GM12878 (cell line): ENCODE data around the gene POLA2. TPM values are rescaled to one million over a fixed set of nuclear protein-coding genes. Genes with fewer than 3 reads are reported as not detected.
A peak's percentile ranks its signal among the peaks of the same experiment; 100 is the strongest.

Source experiments
- ATAC-seq: fragments of 200-7000 bp; cut with Tn5 transposase; 3 replicates; pipeline ENCODE4 v1.9.1; 2020; ENCODE audit warnings: mild to moderate bottlenecking, moderate library complexity
- BruUV-seq: library from RNA; stranded (reverse); fragments of 400-500 nt; replicated peaks from 2 replicates; lab custom pipeline; 2021; lab: Mats Ljungman, UMichigan
- CTCF ChIA-PET: fragments of 300-600 bp; sonication (Branson Sonifier 250); formaldehyde crosslinking; extraction: SDS; loops from one replicate; lab custom pipeline; 2021; ENCODE audit warnings: inconsistent platforms; lab: Yijun Ruan, JAX
- POLR2A ChIA-PET: fragments of 350-600 bp; formaldehyde crosslinking; extraction: SDS; loops from one replicate; lab custom pipeline; 2021; ENCODE audit warnings: inconsistent platforms; lab: Charles Lee
- RAD21 ChIA-PET: fragments of 300-600 bp; sonication (Branson Sonifier 250); formaldehyde crosslinking; loops from one replicate; lab custom pipeline; 2023; ENCODE audit warnings: antibody characterized with exemption; ENCODE audit not compliant: unreplicated experiment; lab: Charles Lee
- SMC1A ChIA-PET: fragments of 300-600 bp; sonication (Branson Sonifier 250); formaldehyde crosslinking; loops from one replicate; lab custom pipeline; 2023; ENCODE audit not compliant: unreplicated experiment, uncharacterized antibody; lab: Charles Lee
- DNase-seq: peaks from one replicate; pipeline ENCODE4 v3.0.0-alpha.2; 2011; ENCODE audit warnings: low read depth, low spot score
- FAIRE-seq: peaks from 3 replicates; lab custom pipeline; 2011; peaks lifted over from hg19 to GRCh38; lab: Jason Lieb, UNC
- H2AFZ ChIP-seq: 2 replicates; pipeline ENCODE4 v1.6.0; 2011; ENCODE audit warnings: low read depth, low read length, control low read depth; ENCODE audit not compliant: control insufficient read depth
- H3K27ac ChIP-seq: 2 replicates; pipeline ENCODE4 v1.5.1; 2011; ENCODE audit warnings: control low read depth; ENCODE audit not compliant: control insufficient read depth, insufficient read depth
- H3K27me3 ChIP-seq, 2 experiments: replicated peaks in 1 of 2; 2 replicates each; pipeline versions ENCODE4 v1.6.0 to v1.6.1; 2011; ENCODE audit warnings: low read length in 1 of 2; ENCODE audit not compliant: control insufficient read depth in 2 of 2, insufficient read depth in 2 of 2
- H3K36me3 ChIP-seq, 2 experiments: 2 replicates each; pipeline ENCODE4 v1.5.1; 2011; ENCODE audit warnings: low read length in 1 of 2; ENCODE audit not compliant: control insufficient read depth in 2 of 2, insufficient read depth in 2 of 2
- H3K4me1 ChIP-seq: 2 replicates; pipeline ENCODE4 v1.6.1; 2011; ENCODE audit warnings: mild to moderate bottlenecking, low read length, moderate library complexity, mixed read lengths; ENCODE audit not compliant: control insufficient read depth, insufficient read depth
- H3K4me2 ChIP-seq: 2 replicates; pipeline ENCODE4 v1.6.0; 2011; ENCODE audit warnings: control low read depth; ENCODE audit not compliant: control insufficient read depth, insufficient read depth
- H3K4me3 ChIP-seq: fragments of 200-600 bp; sonication (generic); 2 replicates; pipeline ENCODE4 v1.5.1; 2016
- H3K79me2 ChIP-seq: 2 replicates; pipeline ENCODE4 v1.6.0; 2011; ENCODE audit warnings: low read length; ENCODE audit not compliant: control insufficient read depth, insufficient read depth
- H3K9ac ChIP-seq: 2 replicates; pipeline ENCODE4 v1.8.0; 2011; ENCODE audit warnings: low read length, control low read depth, mixed read lengths; ENCODE audit not compliant: control insufficient read depth, insufficient read depth
- H3K9me3 ChIP-seq: replicated peaks from 3 replicates; pipeline ENCODE4 v1.5.1; 2011; ENCODE audit warnings: mild to moderate bottlenecking, low read length; ENCODE audit not compliant: control insufficient read depth, insufficient read depth
- H4K20me1 ChIP-seq: 2 replicates; pipeline ENCODE4 v1.6.0; 2011; ENCODE audit not compliant: control insufficient read depth, insufficient read depth
- CHD4 ChIP-seq: fragments of 200-600 bp; sonication (generic); IDR thresholded peaks from 2 replicates; pipeline ENCODE4 v1.6.1; 2016; ENCODE audit warnings: mild to moderate bottlenecking
- IKZF1 ChIP-seq: fragments of 450-650 bp; conservative IDR thresholded peaks from 2 replicates; pipeline ENCODE4 v1.6.1; 2017; ENCODE audit warnings: antibody characterized with exemption, mild to moderate bottlenecking
- KDM1A ChIP-seq: fragments of 200-600 bp; sonication (generic); IDR thresholded peaks from 2 replicates; pipeline ENCODE4 v1.6.1; 2016; ENCODE audit warnings: borderline replicate concordance
- KLF5 ChIP-seq: fragments of 450-650 bp; IDR thresholded peaks from 2 replicates; pipeline ENCODE4 v1.6.1; 2014; ENCODE audit warnings: mild to moderate bottlenecking; ENCODE audit not compliant: partially characterized antibody
- MEF2B ChIP-seq: fragments of 450-650 bp; IDR thresholded peaks from 2 replicates; pipeline ENCODE4 v1.6.1; 2018; ENCODE audit warnings: mild to moderate bottlenecking, moderate library complexity; ENCODE audit not compliant: partially characterized antibody, poor library complexity, severe bottlenecking
- NBN ChIP-seq: fragments of 450-650 bp; IDR thresholded peaks from 2 replicates; pipeline ENCODE4 v1.6.1; 2016
- RELA ChIP-seq: fragments of 450-650 bp; IDR thresholded peaks from 2 replicates; pipeline ENCODE4 v1.8.0; 2014; ENCODE audit warnings: borderline replicate concordance; ENCODE audit not compliant: partially characterized antibody
- TCF7 ChIP-seq: IDR thresholded peaks from 2 replicates; pipeline ENCODE4 v1.6.1; 2014; ENCODE audit warnings: antibody characterized with exemption, borderline replicate concordance
- WRNIP1 ChIP-seq: IDR thresholded peaks from 2 replicates; pipeline ENCODE4 v1.6.1; 2011; ENCODE audit warnings: low read depth, low read length, improper control_type of control experiment, borderline replicate concordance
- ZNF384 ChIP-seq: IDR thresholded peaks from 2 replicates; pipeline ENCODE4 v1.6.1; 2012; ENCODE audit warnings: low read depth, mild to moderate bottlenecking, low read length, improper control_type of control experiment, borderline replicate concordance
- ZZZ3 ChIP-seq: IDR thresholded peaks from 2 replicates; pipeline ENCODE4 v1.6.1; 2011; ENCODE audit warnings: low read depth; ENCODE audit not compliant: control insufficient read depth, insufficient read length
- WGBS: methylation state at CpG from one replicate; pipeline ENCODE4 v1.1.6; 2016; ENCODE audit warnings: low lambda C conversion rate; ENCODE audit not compliant: insufficient replicate concordance, insufficient coverage; ENCODE audit errors: missing lambda C conversion rate; 5-methylcytosine and 5-hydroxymethylcytosine counted together
- in situ Hi-C: fragments of 300-500 bp; cut with MboI; formaldehyde crosslinking; loops from 9 replicates; pipeline ENCODE4 v1.14.3; 2018; ENCODE audit warnings: mixed read lengths
- intact Hi-C: fragments of 100-400 bp; cut with micrococcal nuclease; formaldehyde crosslinking; loops from one replicate; pipeline ENCODE4 v1.14.2; 2022; ENCODE audit not compliant: unreplicated experiment
- polyA plus RNA-seq, 11 experiments: library from polyadenylated mRNA; depleted of rRNA in 4 of 11; unstranded in 6 of 11; stranded (reverse) in 5 of 11; fragments of >200 nt; fragmentation: Nextera tagmentation in 4 of 11; fragmentation: Illumina TruSeq in 1 of 11; extraction: Ambion mirVana in 4 of 11; extraction: Trizol in 1 of 11; gene quantifications; 1 replicate in 1 of 11; 2 replicates in 10 of 11; pipeline versions ENCODE4 v1.2.1 to v1.2.3, GENCODE V29; 2011 to 2016; ENCODE audit warnings: inconsistent platforms in 2 of 11, missing spikeins in 2 of 11, low read depth in 1 of 11
- total RNA-seq, 4 experiments: library from RNA; depleted of rRNA in 3 of 4; stranded (reverse); fragments of >200 nt in 3 of 4; fragmentation: Illumina TruSeq in 1 of 4; extraction: Trizol in 1 of 4; gene quantifications; 2 replicates each; pipeline versions ENCODE4 v1.2.1 to v1.2.3, GENCODE V29; 2013 to 2021
- TF ChIP-seq, protein P1 (sequence below): fragments of 450-650 bp; conservative IDR thresholded peaks from 2 replicates; pipeline ENCODE4 v1.6.1; 2017; ENCODE audit warnings: mild to moderate bottlenecking, moderate library complexity
- TF ChIP-seq, protein P2 (sequence below): fragments of 450-650 bp; IDR thresholded peaks from 2 replicates; pipeline ENCODE4 v1.6.1; 2017; ENCODE audit warnings: mild to moderate bottlenecking, low read depth, inconsistent platforms; ENCODE audit not compliant: poor library complexity, severe bottlenecking
- TF ChIP-seq, protein P3 (sequence below): fragments of 150-350 bp; IDR thresholded peaks from 2 replicates; pipeline ENCODE4 v1.6.1; 2014; ENCODE audit warnings: mild to moderate bottlenecking, low read depth, low read length
- TF ChIP-seq, protein P4 (sequence below): fragments of 450-650 bp; IDR thresholded peaks from 2 replicates; pipeline ENCODE4 v1.6.1; 2017; ENCODE audit warnings: low read depth, mild to moderate bottlenecking, moderate library complexity

The POLA2 gene
- total and polyA plus RNA-seq, 10 of the 15 experiments (the other 5 are each of a cell fraction or from before 2014, with no cell fraction given) = 4.2 to 121 (median 56.2) TPM

DNA sequence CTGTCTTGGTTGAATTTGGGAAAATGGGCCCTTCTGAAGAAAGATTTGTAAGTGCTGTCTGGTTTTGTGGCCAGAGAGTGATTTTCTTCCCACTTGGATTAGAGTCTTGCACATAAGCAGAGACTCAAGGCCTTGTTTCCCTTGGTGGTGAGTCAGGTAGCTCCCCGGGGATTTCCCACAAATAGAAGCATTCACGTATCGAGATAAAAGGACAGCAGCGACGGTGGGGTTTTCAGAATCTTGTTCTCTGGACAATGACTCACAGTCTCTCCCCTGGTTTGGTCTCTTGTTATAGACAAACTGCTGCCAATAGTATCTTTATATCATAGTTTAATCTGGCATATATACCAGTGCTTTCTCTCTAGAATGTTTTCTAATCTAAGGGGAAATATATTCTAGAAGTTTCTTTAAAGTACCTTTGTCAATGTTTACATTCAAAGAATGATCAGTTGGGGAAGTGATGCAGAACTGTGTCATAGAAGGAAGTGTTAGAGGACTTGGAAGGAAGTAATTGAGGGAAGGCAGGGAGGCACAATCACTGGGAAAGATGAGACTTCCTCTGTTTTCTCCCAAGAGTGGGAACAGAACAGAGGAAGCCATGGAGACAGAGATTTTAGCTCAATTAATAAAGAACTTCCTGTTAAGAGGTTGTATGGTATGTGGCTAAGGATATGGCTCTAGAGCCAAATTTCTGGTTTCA is 18.1 kb downstream of the POLA2 start:
- WGBS = 2% methylated on average over 5 of the region's 5 CpGs
- TF ChIP-seq ZNF384 (no peak), NBN (0 out of 2 replicates have a peak, but pooled peaks have one; percentile 23), TCF7 (peak; percentile 50; the same call in 1 of the 2 replicates), KDM1A (no peak), MEF2B (peak; percentile 78), ZZZ3 (no peak), KLF5 (no peak), WRNIP1 (no peak), IKZF1 (0 out of 2 replicates have a peak, but pooled peaks have one; percentile 48), RELA (peak; percentile 12), CHD4 (no peak)
- TF ChIP-seq, protein P1, sequence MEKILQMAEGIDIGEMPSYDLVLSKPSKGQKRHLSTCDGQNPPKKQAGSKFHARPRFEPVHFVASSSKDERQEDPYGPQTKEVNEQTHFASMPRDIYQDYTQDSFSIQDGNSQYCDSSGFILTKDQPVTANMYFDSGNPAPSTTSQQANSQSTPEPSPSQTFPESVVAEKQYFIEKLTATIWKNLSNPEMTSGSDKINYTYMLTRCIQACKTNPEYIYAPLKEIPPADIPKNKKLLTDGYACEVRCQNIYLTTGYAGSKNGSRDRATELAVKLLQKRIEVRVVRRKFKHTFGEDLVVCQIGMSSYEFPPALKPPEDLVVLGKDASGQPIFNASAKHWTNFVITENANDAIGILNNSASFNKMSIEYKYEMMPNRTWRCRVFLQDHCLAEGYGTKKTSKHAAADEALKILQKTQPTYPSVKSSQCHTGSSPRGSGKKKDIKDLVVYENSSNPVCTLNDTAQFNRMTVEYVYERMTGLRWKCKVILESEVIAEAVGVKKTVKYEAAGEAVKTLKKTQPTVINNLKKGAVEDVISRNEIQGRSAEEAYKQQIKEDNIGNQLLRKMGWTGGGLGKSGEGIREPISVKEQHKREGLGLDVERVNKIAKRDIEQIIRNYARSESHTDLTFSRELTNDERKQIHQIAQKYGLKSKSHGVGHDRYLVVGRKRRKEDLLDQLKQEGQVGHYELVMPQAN = no peak
- TF ChIP-seq, protein P2, sequence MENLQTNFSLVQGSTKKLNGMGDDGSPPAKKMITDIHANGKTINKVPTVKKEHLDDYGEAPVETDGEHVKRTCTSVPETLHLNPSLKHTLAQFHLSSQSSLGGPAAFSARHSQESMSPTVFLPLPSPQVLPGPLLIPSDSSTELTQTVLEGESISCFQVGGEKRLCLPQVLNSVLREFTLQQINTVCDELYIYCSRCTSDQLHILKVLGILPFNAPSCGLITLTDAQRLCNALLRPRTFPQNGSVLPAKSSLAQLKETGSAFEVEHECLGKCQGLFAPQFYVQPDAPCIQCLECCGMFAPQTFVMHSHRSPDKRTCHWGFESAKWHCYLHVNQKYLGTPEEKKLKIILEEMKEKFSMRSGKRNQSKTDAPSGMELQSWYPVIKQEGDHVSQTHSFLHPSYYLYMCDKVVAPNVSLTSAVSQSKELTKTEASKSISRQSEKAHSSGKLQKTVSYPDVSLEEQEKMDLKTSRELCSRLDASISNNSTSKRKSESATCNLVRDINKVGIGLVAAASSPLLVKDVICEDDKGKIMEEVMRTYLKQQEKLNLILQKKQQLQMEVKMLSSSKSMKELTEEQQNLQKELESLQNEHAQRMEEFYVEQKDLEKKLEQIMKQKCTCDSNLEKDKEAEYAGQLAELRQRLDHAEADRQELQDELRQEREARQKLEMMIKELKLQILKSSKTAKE = peak; percentile 21
- TF ChIP-seq, protein P3, sequence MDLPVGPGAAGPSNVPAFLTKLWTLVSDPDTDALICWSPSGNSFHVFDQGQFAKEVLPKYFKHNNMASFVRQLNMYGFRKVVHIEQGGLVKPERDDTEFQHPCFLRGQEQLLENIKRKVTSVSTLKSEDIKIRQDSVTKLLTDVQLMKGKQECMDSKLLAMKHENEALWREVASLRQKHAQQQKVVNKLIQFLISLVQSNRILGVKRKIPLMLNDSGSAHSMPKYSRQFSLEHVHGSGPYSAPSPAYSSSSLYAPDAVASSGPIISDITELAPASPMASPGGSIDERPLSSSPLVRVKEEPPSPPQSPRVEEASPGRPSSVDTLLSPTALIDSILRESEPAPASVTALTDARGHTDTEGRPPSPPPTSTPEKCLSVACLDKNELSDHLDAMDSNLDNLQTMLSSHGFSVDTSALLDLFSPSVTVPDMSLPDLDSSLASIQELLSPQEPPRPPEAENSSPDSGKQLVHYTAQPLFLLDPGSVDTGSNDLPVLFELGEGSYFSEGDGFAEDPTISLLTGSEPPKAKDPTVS = 0 out of 2 replicates have a peak, but pooled peaks have one; percentile 50
- TF ChIP-seq, protein P4, sequence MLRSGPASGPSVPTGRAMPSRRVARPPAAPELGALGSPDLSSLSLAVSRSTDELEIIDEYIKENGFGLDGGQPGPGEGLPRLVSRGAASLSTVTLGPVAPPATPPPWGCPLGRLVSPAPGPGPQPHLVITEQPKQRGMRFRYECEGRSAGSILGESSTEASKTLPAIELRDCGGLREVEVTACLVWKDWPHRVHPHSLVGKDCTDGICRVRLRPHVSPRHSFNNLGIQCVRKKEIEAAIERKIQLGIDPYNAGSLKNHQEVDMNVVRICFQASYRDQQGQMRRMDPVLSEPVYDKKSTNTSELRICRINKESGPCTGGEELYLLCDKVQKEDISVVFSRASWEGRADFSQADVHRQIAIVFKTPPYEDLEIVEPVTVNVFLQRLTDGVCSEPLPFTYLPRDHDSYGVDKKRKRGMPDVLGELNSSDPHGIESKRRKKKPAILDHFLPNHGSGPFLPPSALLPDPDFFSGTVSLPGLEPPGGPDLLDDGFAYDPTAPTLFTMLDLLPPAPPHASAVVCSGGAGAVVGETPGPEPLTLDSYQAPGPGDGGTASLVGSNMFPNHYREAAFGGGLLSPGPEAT = peak; percentile 50; the same call in 1 of the 2 replicates

More for the DNA sequence above, 18.1 kb downstream of the POLA2 start:
- ChIA-PET SMC1A (interaction anchor here (0.6 to 10.3 kb wide), 7 partner anchors 10 to 352 kb away, joined by 3 to 180 read pairs (median 8); partner anchors contain the start of genes CDC42EP2 and POLA2), RAD21 (interaction anchor here (1.0 to 8.7 kb wide), 8 partner anchors 10 to 432 kb away, joined by 3 to 254 read pairs (median 5); partner anchors contain the start of genes CDC42EP2, DPF2 and POLA2), POLR2A (interaction anchor here (0.5 to 2.2 kb wide), 9 partner anchors 8 to 411 kb away, joined by 3 to 9 read pairs (median 4); partner anchors contain the start of genes CDC42EP2, DPF2 and POLA2), CTCF (interaction anchor here (0.7 to 11.8 kb wide), 8 partner anchors 8 to 59 kb away, joined by 4 to 351 read pairs (median 8); partner anchors contain the start of genes CDC42EP2 and DPF2)
- Histone ChIP-seq H3K79me2 (no peaks in the 10 kb centered on the region), H3K36me3 (peaks cover 14 to 34% of the 10 kb centered on the region in 2 experiments), H3K9me3 (no peaks in the 10 kb centered on the region), H3K27me3 (no peaks in the 10 kb centered on the region), H3K4me2 (peak overlapping the region; percentile 1; the same call in 1 of the 2 replicates), H4K20me1 (no peaks in the 10 kb centered on the region), H3K4me3 (no peak overlapping the region), H3K9ac (peak overlapping the region; percentile 2; the same call in 1 of the 2 replicates), H2AFZ (no peak overlapping the region; the same call in none of the 2 replicates), H3K27ac (peak overlapping the region; percentile 79), H3K4me1 (peaks cover 9% of the 10 kb centered on the region; the same call in 1 of the 2 replicates)
- BruUV-seq = no TSS peak
- DNase-seq = peak; percentile 46
- ATAC-seq = peak; percentile 93
- intact Hi-C loops = no loop called here
- in situ Hi-C loops = no loop called here
- FAIRE-seq = peak; percentile 7
